ENCODE measurements around the gene GYG2. TPM values are rescaled to one million over a fixed set of nuclear protein-coding genes. Genes with fewer than 3 reads are reported as not detected.
"Not testable (repeated sequence)": the region's sequence is repeated elsewhere in the genome, so short reads cannot be mapped to it uniquely, and the experiment has no call there.

GYG2 gene
- total RNA-seq, 1 donor from 2014 or later = not detected

DNA sequence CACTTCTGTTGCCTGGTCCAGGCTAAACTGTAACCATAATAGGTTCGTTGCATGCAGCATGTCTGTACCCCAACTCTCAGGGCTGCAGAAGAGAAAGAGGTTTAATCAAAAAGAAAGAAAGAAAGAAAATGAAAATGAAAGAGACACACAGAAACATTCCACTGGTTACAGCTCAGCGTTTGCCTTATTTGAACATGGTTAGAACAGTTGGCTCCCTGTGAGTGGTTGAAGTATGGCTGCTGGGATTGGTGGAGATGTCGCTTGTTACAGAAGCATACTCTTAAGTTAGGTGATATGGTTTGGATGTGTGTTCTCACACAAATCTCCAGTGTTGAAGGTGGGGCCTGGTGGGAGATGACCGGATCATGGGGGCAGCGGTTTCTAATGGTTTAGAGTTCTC lies 64.1 kb downstream of the GYG2 start:
- H3K4me3 Mint-ChIP-seq = no peak overlapping the region
- no peaks in the 10 kb centered on the region for H3K27me3 Mint-ChIP-seq
- peaks cover 14% of the 10 kb centered on the region for H3K4me1 Mint-ChIP-seq
- H3K9me3 Mint-ChIP-seq = no peaks in the 10 kb centered on the region
- intact Hi-C loops (cut with micrococcal nuclease) = no loop called here
- H3K27ac Mint-ChIP-seq = no peak overlapping the region
- DNase-seq = no peak
- no peaks in the 10 kb centered on the region for H3K36me3 Mint-ChIP-seq (ENCODE audit: low read depth)

DNA sequence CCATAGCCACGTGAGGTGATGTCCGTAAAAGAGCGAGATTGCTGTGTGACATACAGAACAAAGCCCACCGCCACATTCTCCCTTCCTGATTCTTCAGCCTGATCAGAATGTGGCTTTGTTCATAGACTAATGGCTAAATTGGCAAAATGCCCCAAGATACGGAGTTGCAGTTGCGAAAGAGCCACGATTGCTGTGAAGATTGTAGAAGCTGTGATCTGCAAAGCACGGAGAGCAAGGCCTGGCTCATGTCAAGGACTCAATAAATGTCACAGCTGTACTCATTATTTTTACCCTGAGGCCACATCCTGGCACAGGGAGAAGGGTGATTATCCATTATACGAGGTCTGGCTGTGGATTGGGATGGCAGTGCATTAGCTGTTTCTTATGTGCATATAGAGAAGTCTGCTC lies 66.2 kb downstream of the GYG2 start:
- H3K4me1 Mint-ChIP-seq = peaks cover 8% of the 10 kb centered on the region
- H3K4me3 Mint-ChIP-seq = no peak overlapping the region
- no peaks in the 10 kb centered on the region for H3K36me3 Mint-ChIP-seq (ENCODE audit: low read depth)
- no peak for DNase-seq
- H3K9me3 Mint-ChIP-seq = no peaks in the 10 kb centered on the region
- no peak overlapping the region for H3K27ac Mint-ChIP-seq
- intact Hi-C loops (cut with micrococcal nuclease) = no loop called here
- no peaks in the 10 kb centered on the region for H3K27me3 Mint-ChIP-seq

DNA sequence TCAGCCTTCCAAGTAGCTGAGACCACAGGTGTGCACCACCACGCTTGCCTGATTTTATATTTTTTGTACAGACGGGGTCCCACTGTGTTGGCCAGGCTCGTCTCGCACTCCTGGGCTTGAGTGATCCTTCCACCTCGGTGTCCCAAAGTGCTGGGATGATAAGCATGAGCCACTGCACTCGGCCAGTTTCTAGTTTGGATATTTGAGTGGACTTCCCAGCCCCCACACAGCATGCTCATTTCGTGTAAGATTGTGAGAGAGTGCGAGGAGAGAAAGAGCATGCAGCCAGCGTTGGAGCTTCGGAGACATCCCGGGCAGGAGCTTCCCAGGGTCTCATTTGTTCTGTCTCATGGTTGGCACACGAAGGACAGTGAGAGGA lies 68.6 kb downstream of the GYG2 start:
- DNase-seq = no peak
- H3K36me3 Mint-ChIP-seq (ENCODE audit: low read depth) = no peaks in the 10 kb centered on the region
- no peaks in the 10 kb centered on the region for H3K9me3 Mint-ChIP-seq
- peaks cover 6% of the 10 kb centered on the region for H3K4me1 Mint-ChIP-seq
- no peak overlapping the region for H3K27ac Mint-ChIP-seq
- intact Hi-C loops (cut with micrococcal nuclease) = no loop called here
- H3K27me3 Mint-ChIP-seq = no peaks in the 10 kb centered on the region
- no peak overlapping the region for H3K4me3 Mint-ChIP-seq

DNA sequence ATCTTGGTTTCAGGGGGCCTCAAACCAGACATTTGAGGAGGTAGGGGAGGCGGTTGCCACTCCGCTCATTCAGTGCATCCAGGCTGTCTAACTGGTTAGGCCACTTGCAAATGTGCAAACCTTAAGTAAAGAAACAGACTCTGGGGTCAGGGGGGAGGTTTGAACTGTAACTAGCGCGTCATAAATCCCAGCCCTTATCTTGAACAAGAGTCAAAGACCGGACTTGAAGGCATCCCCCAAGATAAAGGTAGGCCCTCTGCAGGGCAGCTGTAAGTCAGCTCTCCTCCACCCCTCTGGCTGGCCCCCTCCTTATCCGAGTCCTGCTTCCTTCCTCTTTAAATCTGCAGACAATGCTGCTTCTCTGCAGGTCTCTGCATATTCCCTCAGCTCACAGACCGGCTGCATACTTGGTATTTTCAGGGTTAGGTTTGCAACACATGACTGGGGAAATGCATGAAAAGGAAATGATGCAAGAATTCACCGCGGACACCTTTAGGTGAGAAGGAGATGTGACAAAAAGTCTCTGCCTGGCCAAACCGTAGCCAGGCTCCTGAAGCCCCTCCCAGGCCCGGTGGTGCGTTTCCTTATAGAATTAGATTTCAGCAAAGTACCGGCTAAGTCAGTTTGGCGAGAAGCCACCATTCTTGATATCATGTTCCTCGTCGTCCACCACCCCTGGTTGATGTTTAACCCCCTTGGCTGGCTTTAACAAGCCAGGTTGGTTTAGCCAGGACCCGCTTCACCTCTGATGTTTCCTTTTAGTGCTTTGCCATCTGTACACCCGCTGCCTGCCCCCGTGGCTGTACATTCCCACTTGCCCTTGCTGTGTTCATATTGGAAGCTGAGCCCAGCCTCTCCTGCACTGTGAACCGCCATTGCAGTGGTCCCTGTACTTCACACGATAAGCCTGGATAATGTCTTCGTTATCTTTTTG lies 69.2 kb downstream of the GYG2 start:
- H3K9me3 Mint-ChIP-seq; H3K4me1 Mint-ChIP-seq; intact Hi-C loops (cut with micrococcal nuclease); H3K27ac Mint-ChIP-seq; H3K27me3 Mint-ChIP-seq; H3K36me3 Mint-ChIP-seq (ENCODE audit: low read depth); H3K4me3 Mint-ChIP-seq: not testable (repeated sequence)
- peak; percentile 54 for DNase-seq

DNA sequence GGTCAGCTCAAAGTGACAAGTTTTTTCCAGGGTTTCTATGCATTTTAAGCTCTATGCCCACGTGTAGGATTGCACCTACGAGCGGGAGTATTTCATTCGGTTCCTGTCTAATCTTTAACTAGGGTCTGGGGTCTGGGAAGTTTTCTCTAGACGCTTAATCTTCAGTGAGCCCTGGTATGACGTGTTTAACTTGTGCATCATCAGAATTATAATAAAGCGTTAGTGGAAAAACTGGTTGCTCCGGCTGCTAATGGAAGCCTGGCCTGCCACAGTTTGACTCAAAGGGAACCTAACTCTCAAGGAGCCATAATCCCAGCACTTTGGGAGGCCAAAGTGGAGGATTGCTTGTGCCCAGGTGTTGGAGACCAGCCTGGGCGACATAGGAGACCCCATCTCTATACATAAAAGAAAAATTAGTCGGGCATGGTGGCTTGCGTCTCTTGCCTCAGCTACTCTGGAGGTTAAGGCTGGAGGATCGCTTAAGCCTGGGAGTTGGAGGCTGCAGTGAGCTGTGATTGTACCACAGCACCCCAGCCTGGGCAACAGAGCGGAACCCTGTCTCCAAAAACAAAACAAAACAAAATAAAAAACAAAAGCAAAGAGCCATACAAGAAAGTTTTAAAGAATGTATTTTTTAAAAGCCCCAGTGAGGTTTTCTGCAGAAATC lies 70.2 kb downstream of the GYG2 start:
- Mint-ChIP-seq H3K27me3 (no peaks in the 10 kb centered on the region), H3K36me3 (ENCODE audit: low read depth) (no peaks in the 10 kb centered on the region), H3K27ac (no peak overlapping the region), H3K9me3 (peaks cover 3% of the 10 kb centered on the region), H3K4me1 (peaks cover 4% of the 10 kb centered on the region), H3K4me3 (no peak overlapping the region)
- intact Hi-C loops (cut with micrococcal nuclease) = no loop called here
- no peak for DNase-seq

DNA sequence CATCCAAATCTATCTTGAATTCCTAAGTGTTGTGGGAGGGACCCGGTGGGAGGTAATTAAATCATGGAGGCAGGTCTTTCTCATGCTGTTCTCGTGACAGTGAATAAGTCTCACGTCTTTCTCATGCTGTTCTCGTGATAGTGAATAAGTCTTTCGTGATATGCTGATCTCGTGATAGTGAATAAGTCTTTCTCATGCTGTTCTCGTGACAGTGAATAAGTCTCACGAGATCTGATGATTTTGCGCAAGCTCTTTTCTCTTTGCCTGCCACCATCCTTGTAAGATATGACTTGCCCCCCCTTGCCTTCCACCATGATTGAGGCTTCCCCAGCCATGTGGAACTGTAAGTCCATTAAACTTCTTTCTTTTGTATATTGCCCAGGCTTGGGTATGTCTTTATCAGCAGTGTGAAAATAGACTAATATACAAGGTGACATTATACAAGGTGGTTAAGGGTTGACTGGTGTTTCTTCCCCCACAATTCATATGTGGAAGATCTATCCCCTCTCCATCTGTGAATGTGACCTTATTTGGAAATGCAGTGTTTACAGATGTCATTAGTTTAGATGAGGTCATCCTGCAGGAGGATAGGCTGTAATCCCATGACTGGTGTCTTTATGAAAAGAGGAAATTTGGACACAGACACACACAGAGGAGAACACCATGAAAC lies 72.8 kb downstream of the GYG2 start:
- Mint-ChIP-seq H3K36me3 (ENCODE audit: low read depth) (no peaks in the 10 kb centered on the region), H3K27me3 (no peaks in the 10 kb centered on the region), H3K4me3 (no peak overlapping the region), H3K27ac (no peak overlapping the region), H3K9me3 (peaks cover 3% of the 10 kb centered on the region), H3K4me1 (peaks cover 4% of the 10 kb centered on the region)
- DNase-seq = no peak
- intact Hi-C loops (cut with micrococcal nuclease) = no loop called here

DNA sequence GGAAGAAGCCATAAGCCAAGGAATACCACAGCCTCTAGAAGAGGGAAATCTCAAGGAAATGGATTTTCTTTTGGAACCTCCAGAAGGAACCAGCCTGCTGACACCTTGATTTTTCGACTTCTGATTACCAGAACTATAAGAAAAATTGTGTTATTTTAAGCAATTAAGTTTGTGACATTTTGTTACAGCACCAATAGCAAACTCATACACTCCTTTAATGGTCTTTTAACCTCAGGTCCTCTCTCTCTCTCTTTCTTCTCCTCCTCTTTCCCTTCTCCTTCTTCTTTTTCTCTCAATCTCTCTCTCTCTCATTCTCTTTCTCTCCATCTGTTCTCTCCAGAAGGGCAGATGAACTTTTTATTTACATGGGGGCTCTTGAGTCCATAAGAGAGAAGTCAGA lies 74.1 kb downstream of the GYG2 start:
- Mint-ChIP-seq H3K4me3 (no peak overlapping the region), H3K27me3 (no peaks in the 10 kb centered on the region), H3K27ac (no peak overlapping the region), H3K4me1 (no peaks in the 10 kb centered on the region), H3K36me3 (ENCODE audit: low read depth) (no peaks in the 10 kb centered on the region), H3K9me3 (peaks cover 3% of the 10 kb centered on the region)
- intact Hi-C loops (cut with micrococcal nuclease) = no loop called here
- no peak for DNase-seq

DNA sequence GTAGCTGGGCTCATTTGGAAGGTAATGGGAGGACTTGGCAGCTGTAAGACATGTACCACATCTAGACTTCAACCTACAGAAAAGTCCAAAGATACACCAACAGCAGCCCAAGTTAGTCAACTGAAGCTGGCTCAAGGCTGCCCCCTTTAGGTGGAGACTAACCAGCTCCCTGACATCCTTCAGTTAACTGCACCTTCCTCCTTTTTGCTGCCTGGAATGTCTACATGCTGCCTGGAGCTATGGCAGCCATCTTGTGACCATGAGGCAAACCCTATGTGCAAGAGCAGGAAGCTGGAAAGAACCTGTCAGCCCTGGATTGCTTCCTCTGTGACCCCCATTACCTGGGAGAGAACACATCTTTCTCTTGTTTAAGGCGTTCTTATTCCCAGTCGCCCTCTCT lies 74.6 kb downstream of the GYG2 start:
- Mint-ChIP-seq H3K36me3 (ENCODE audit: low read depth) (no peaks in the 10 kb centered on the region), H3K27ac (no peak overlapping the region), H3K4me3 (no peak overlapping the region), H3K9me3 (peaks cover 3% of the 10 kb centered on the region), H3K27me3 (no peaks in the 10 kb centered on the region), H3K4me1 (no peaks in the 10 kb centered on the region)
- DNase-seq = no peak
- intact Hi-C loops (cut with micrococcal nuclease) = no loop called here

DNA sequence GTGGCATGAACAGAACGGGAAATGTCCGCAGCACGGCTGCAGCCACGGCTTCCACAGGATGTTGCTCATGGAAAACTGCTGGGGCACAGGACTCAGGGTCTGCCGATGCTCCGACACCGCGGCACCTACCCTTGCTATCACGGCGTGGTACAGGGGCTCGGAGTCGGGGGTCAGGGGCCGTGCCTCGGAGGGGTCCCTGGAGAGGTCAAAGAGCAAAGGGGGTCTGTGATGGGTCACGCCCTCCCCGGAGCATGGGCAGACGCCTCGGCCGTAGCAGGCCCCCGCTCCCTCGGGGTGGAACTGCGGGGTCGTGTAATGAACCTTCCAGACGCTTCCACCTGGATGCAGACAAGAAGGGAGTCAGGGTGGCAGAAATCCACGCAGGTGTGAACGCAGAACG lies 78.6 kb downstream of the GYG2 start:
- H3K9me3 Mint-ChIP-seq = peaks cover 3% of the 10 kb centered on the region
- H3K4me1 Mint-ChIP-seq = no peaks in the 10 kb centered on the region
- H3K27me3 Mint-ChIP-seq = no peaks in the 10 kb centered on the region
- no peak for DNase-seq
- no peak overlapping the region for H3K27ac Mint-ChIP-seq
- H3K4me3 Mint-ChIP-seq = no peak overlapping the region
- intact Hi-C loops (cut with micrococcal nuclease) = no loop called here
- no peaks in the 10 kb centered on the region for H3K36me3 Mint-ChIP-seq (ENCODE audit: low read depth)

DNA sequence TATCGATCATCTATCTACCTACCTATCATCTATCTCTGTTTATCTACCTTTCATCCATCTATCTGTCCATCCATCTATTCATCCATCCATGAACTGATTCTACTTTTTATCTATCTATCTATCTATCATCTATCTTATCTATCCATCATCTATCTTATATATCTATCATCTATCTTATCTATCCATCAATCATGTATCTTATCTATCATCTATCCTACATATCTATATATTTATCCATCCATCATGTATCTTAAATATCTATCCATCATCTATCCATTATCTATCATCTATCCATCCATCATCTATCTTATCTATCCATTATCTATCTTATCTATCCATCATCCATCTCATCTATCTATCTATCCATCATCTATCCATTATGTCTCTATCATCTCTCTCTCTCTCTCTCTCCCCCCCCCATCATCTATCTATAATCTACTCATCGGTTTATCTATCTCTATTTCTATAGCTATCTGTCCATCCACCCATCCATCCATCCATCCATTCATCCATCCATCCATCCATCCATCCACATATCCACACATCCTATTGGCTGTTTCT lies 79.5 kb downstream of the GYG2 start:
- intact Hi-C loops (cut with micrococcal nuclease) = no loop called here
- DNase-seq = no peak
- no peaks in the 10 kb centered on the region for H3K36me3 Mint-ChIP-seq (ENCODE audit: low read depth)
- no peaks in the 10 kb centered on the region for H3K4me1 Mint-ChIP-seq
- H3K9me3 Mint-ChIP-seq = no peaks in the 10 kb centered on the region
- H3K4me3 Mint-ChIP-seq = no peak overlapping the region
- H3K27me3 Mint-ChIP-seq = no peaks in the 10 kb centered on the region
- no peak overlapping the region for H3K27ac Mint-ChIP-seq

DNA sequence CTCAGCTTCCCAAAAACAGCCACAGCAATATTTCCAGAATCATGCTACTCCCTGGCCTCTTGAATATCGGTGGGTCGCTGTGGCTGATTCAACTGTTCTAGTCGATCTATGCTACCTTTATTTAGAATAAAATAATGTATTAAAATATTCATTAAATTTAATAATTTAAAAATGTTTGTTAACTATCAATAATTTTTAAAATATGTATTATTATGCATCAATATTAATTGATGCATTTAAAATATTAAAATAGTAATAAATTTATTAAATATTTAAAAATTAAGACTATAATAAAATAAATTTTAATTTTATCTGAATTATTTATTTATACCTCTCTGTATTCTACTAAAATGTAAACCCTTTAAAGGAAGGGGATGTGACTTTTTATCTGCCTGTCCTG lies 81.4 kb downstream of the GYG2 start:
- Mint-ChIP-seq H3K4me3 (no peak overlapping the region), H3K4me1 (no peaks in the 10 kb centered on the region), H3K36me3 (ENCODE audit: low read depth) (no peaks in the 10 kb centered on the region), H3K9me3 (no peaks in the 10 kb centered on the region), H3K27ac (no peak overlapping the region), H3K27me3 (no peaks in the 10 kb centered on the region)
- intact Hi-C loops (cut with micrococcal nuclease) = no loop called here
- no peak for DNase-seq

DNA sequence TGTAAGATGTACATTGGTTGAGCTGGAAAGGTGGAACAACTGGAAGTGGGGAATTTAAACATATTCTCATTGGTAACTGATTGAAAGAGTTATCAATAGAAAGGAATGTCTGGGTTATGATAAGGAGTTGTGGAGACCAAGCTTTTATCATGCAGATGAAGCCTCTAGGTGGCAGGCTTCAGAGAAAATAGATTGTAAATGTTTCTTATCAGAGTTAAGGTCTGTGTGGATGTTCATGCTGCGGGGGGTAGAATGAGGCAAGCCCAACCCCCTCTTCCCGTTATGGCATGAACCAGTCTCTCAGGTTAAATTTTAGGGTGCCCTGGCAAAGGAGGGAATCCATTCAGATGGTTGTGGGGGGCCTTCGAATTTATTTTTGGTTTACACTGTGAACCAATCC lies 84.4 kb downstream of the GYG2 start:
- no peak overlapping the region for H3K27ac Mint-ChIP-seq
- intact Hi-C loops (cut with micrococcal nuclease) = no loop called here
- H3K27me3 Mint-ChIP-seq = no peaks in the 10 kb centered on the region

DNA sequence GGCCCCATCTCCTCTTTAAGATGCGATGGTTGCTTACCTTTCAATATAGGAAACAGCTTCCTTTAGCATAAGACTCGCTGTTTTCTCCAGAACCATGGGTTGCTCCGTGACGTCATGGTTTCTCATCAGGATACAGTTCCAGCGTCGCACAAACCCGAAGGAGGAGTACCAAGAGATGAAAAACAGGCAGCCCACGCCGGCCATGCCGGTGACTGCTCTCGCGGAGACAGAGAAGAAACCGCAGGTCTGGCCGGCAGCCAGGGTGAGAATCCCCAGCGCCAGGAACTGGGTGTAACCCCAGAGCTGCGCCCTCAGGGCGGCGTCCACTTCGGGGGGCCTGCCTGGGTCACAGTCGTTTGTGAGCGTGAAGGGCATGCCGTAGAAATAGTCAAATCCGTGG lies 89.0 kb downstream of the GYG2 start:
- H3K36me3 Mint-ChIP-seq (ENCODE audit: low read depth) = peaks cover 2% of the 10 kb centered on the region
- H3K27me3 Mint-ChIP-seq = no peaks in the 10 kb centered on the region
- no peaks in the 10 kb centered on the region for H3K9me3 Mint-ChIP-seq
- H3K27ac Mint-ChIP-seq = no peak overlapping the region
- no peak overlapping the region for H3K4me3 Mint-ChIP-seq
- intact Hi-C loops (cut with micrococcal nuclease) = no loop called here
- H3K4me1 Mint-ChIP-seq = no peaks in the 10 kb centered on the region
- no peak for DNase-seq

More for the DNA sequence above, 84.4 kb downstream of the GYG2 start:
- Mint-ChIP-seq H3K4me1 (no peaks in the 10 kb centered on the region), H3K4me3 (no peak overlapping the region), H3K36me3 (ENCODE audit: low read depth) (peaks cover 2% of the 10 kb centered on the region), H3K9me3 (no peaks in the 10 kb centered on the region)
- no peak for DNase-seq

DNA sequence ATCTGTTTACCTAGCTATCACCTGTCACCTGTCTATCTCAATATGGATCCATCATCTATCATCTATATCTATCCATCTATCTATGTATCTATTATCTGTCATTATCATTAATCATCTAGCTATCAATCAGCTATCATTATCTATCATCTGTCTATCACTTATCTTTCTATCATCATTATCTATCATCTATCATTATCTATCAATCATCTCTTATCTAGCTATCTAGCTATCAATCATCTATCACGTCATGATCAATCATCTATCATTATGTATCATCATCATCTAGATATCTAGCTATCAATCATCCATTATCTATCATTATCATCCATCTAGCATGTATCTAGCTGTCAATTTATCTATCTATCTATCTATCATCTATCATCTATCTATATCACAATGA lies 92.5 kb downstream of the GYG2 start:
- H3K4me3 Mint-ChIP-seq = no peak overlapping the region
- H3K27ac Mint-ChIP-seq = no peak overlapping the region
- intact Hi-C loops (cut with micrococcal nuclease) = no loop called here
- H3K36me3 Mint-ChIP-seq (ENCODE audit: low read depth) = peaks cover 2% of the 10 kb centered on the region
- no peak for DNase-seq
- H3K27me3 Mint-ChIP-seq = no peaks in the 10 kb centered on the region
- no peaks in the 10 kb centered on the region for H3K9me3 Mint-ChIP-seq
- H3K4me1 Mint-ChIP-seq = no peaks in the 10 kb centered on the region

Measured in activated CD4-positive, alpha-beta T cell treated with anti-CD3 and anti-CD28 coated beads, Interleukin-2, amount 10 ng/mL, durations not matched to agents 24 days and 14 days (primary cell).